GM10266 (cell line): ENCODE data around the gene TUBB3.

ENCODE experiments used
- DNase-seq: peaks from one replicate; pipeline ENCODE4 v3.0.0; 2012; ENCODE audit errors: extremely low spot score
- CTCF ChIP-seq: IDR thresholded peaks from 2 replicates; pipeline ENCODE4 v1.5.1; 2012; ENCODE audit warnings: mild to moderate bottlenecking, low read depth; ENCODE audit not compliant: control insufficient read depth, insufficient read depth; ENCODE audit errors: missing control alignments

Gene TUBB3

GRCh38 chr16:89973235-89973634, 50.1 kb downstream of the TUBB3 start:
- DNase-seq = no peak
- no peak for TF ChIP-seq CTCF

GRCh38 chr16:89973654-89974335, 50.7 kb downstream of the TUBB3 start:
- no peak for DNase-seq
- no peak for TF ChIP-seq CTCF

GRCh38 chr16:89974870-89975269, 51.7 kb downstream of the TUBB3 start:
- no peak for DNase-seq

GRCh38 chr16:89981414-89981813, 58.3 kb downstream of the TUBB3 start:
- peak; percentile 52 for DNase-seq
- TF ChIP-seq CTCF = no peak

More at GRCh38 chr16:89974870-89975269, 51.7 kb downstream of the TUBB3 start:
- TF ChIP-seq CTCF = no peak

- TF ChIP-seq CTCF = no peak
- no peak for DNase-seq
These were observed 59.2 kb downstream of the TUBB3 start for GRCh38 chr16:89982318-89982717.

GRCh38 chr16:89983536-89983935, 60.4 kb downstream of the TUBB3 start:
- no peak for TF ChIP-seq CTCF
- no peak for DNase-seq

- no peak for DNase-seq
- no peak for TF ChIP-seq CTCF
These were observed 61.1 kb downstream of the TUBB3 start for GRCh38 chr16:89984216-89984615.
